Activated T-helper 17 cell treated with anti-CD3 and anti-CD28 coated beads, Interleukin-2, amount 50 U/mL, for 72 hours (primary cell): Measurements from ENCODE around the gene FANCG. TPM values are rescaled to one million over a fixed set of nuclear protein-coding genes. Genes with fewer than 3 reads are reported as not detected.

Source experiments
- ATAC-seq: fragments of 150-1000 bp; cut with Tn5 transposase; replicated peaks from 2 replicates; pipeline ENCODE4 v1.10.0; 2021; ENCODE audit warnings: mild to moderate bottlenecking, moderate library complexity
- H3K27ac Mint-ChIP-seq: one replicate; pipeline ENCODE4 v1.8.0; 2022; ENCODE audit warnings: mixed read lengths
- H3K27me3 Mint-ChIP-seq: one replicate; pipeline ENCODE4 v1.8.0; 2022; ENCODE audit warnings: mixed read lengths
- H3K36me3 Mint-ChIP-seq: one replicate; pipeline ENCODE4 v1.8.0; 2022; ENCODE audit warnings: low read depth, mild to moderate bottlenecking, mixed read lengths
- H3K4me1 Mint-ChIP-seq: one replicate; pipeline ENCODE4 v1.8.0; 2022; ENCODE audit warnings: mixed read lengths
- H3K4me3 Mint-ChIP-seq: one replicate; pipeline ENCODE4 v1.8.0; 2022; ENCODE audit warnings: mild to moderate bottlenecking, mixed read lengths
- H3K9me3 Mint-ChIP-seq: one replicate; pipeline ENCODE4 v1.8.0; 2022; ENCODE audit warnings: mixed read lengths
- total RNA-seq, 2 donors: library from RNA; stranded (reverse); gene quantifications; one replicate each; pipeline ENCODE4 v1.2.3, GENCODE V29; 2022

The FANCG gene
- total RNA-seq, 2 donors from 2014 or later = 94.2 to 124 TPM

GRCh38 chr9:35029241-35029640, 50.5 kb downstream of the FANCG start:
- H3K27ac Mint-ChIP-seq = no peak overlapping the region
- peaks cover 6% of the 10 kb centered on the region for H3K4me1 Mint-ChIP-seq

DNA sequence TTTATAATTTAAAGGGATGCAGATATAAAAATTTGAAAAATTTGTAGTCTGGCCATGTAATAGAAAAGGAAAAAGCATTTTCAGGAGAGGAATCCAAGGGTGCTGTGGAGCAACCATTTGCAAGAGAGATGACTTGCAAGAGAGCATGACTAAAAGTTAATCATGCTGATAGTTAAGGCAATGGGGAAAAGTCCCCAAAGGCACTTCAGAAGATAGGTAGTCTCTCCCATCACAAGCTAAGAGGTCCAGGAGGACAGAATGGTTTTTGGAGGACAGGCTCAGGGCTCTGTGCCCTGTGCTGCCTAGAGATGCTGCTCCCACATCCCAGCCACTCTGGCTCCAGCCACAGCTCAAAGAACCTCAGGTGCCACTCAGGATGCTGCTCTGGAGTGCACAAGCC, 51.4 kb downstream of the FANCG start:
- ATAC-seq = no peak
- H3K4me1 Mint-ChIP-seq = peaks cover 6% of the 10 kb centered on the region
- no peaks in the 10 kb centered on the region for H3K9me3 Mint-ChIP-seq
- H3K36me3 Mint-ChIP-seq = peaks cover 19% of the 10 kb centered on the region
- no peaks in the 10 kb centered on the region for H3K27me3 Mint-ChIP-seq
- no peak overlapping the region for H3K4me3 Mint-ChIP-seq
- H3K27ac Mint-ChIP-seq = no peak overlapping the region

More at GRCh38 chr9:35029241-35029640, 50.5 kb downstream of the FANCG start:
- H3K4me3 Mint-ChIP-seq = no peak overlapping the region
- no peak for ATAC-seq
- H3K36me3 Mint-ChIP-seq = peaks cover 10% of the 10 kb centered on the region
- no peaks in the 10 kb centered on the region for H3K9me3 Mint-ChIP-seq
- no peaks in the 10 kb centered on the region for H3K27me3 Mint-ChIP-seq

- Mint-ChIP-seq H3K4me1 (peaks cover 6% of the 10 kb centered on the region), H3K27me3 (no peaks in the 10 kb centered on the region), H3K27ac (no peak overlapping the region), H3K4me3 (no peak overlapping the region), H3K36me3 (peaks cover 15% of the 10 kb centered on the region), H3K9me3 (no peaks in the 10 kb centered on the region)
- ATAC-seq = no peak
Observed at GRCh38 chr9:35027860-35028259, 51.9 kb downstream of the FANCG start.

DNA sequence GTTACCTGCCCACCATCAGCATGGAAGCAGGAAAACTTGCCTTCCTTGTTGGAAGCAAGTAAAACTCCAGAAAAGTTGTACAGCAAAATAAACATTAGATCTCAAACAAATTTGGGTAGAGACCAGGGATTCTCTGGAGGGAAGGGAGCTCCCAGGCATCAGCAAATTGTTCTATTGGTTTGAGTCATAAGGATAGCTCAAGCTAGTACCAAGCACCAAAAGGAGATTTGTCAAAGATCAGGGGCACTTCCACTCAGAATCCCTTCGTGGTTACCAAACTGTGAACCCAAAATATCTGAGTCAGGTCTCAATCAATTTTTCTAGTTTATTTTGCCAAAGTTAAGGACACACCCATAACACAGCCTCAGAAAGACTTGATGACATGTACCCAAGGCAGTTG, 52.4 kb downstream of the FANCG start:
- Mint-ChIP-seq H3K4me3 (no peak overlapping the region), H3K4me1 (peaks cover 6% of the 10 kb centered on the region), H3K27me3 (no peaks in the 10 kb centered on the region), H3K9me3 (no peaks in the 10 kb centered on the region), H3K27ac (no peak overlapping the region), H3K36me3 (peaks cover 17% of the 10 kb centered on the region)
- no peak for ATAC-seq

- no peak overlapping the region for H3K27ac Mint-ChIP-seq
- no peak overlapping the region for H3K4me3 Mint-ChIP-seq
- H3K9me3 Mint-ChIP-seq = no peaks in the 10 kb centered on the region
- H3K27me3 Mint-ChIP-seq = no peaks in the 10 kb centered on the region
- ATAC-seq = no peak
- peaks cover 6% of the 10 kb centered on the region for H3K4me1 Mint-ChIP-seq
- peaks cover 22% of the 10 kb centered on the region for H3K36me3 Mint-ChIP-seq
Observed at GRCh38 chr9:35026671-35027070, 53.1 kb downstream of the FANCG start.

Other genes starting within 250 kb of the FANCG start
- under 1 TPM in 1 of 2 donors, not detected in 1; 0.16 TPM for gene PHF24, start 121.7 kb downstream of the FANCG start, total RNA-seq
- 10 to 100 TPM in 1 of 2 donors, 1 to 10 TPM in 1; 4.4 to 10.7 TPM for gene DNAJB5, start 90.2 kb downstream of the FANCG start, total RNA-seq
- gene VCP, start 7.3 kb downstream of the FANCG start, total RNA-seq = 100 to 1,000 TPM; 235 to 322 TPM
- 10 to 100 TPM; 15.0 to 16.6 TPM for gene PIGO, start 16.6 kb upstream of the FANCG start, total RNA-seq
- gene STOML2, start 23.2 kb upstream of the FANCG start, total RNA-seq = 100 to 1,000 TPM; 117 to 226 TPM
- 10 to 100 TPM; 10.6 to 18.8 TPM for gene ATOSB, start 35.9 kb upstream of the FANCG start, total RNA-seq
- 1 to 10 TPM; 1.4 to 1.7 TPM for gene UNC13B, start 82.1 kb upstream of the FANCG start, total RNA-seq